Measurements from ENCODE around the gene CDK11B.
"Not testable (repeated sequence)": the region's sequence is repeated elsewhere in the genome, so short reads cannot be mapped to it uniquely, and the experiment has no call there.

DNA sequence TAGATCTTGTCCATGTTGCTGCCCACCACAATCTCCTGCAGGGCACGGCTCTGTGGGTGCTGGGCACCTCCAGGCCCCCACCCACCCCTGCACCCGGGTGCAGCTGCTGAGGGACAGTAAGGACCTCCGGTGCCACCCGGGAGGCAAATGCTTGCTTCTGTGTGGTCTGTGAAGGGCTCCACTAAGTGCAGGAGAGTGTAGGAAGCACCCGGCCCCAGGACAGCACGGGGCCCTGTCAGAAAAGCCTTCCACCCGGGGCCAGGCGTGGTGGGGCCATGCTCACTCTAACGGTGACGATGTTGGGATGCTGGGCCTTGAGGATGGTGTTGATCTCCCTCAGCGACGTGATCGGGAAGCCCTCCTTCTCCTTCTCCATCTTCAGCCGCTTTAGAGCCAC, 21.3 kb downstream of the CDK11B start:
- TF ChIP-seq, protein P1, sequence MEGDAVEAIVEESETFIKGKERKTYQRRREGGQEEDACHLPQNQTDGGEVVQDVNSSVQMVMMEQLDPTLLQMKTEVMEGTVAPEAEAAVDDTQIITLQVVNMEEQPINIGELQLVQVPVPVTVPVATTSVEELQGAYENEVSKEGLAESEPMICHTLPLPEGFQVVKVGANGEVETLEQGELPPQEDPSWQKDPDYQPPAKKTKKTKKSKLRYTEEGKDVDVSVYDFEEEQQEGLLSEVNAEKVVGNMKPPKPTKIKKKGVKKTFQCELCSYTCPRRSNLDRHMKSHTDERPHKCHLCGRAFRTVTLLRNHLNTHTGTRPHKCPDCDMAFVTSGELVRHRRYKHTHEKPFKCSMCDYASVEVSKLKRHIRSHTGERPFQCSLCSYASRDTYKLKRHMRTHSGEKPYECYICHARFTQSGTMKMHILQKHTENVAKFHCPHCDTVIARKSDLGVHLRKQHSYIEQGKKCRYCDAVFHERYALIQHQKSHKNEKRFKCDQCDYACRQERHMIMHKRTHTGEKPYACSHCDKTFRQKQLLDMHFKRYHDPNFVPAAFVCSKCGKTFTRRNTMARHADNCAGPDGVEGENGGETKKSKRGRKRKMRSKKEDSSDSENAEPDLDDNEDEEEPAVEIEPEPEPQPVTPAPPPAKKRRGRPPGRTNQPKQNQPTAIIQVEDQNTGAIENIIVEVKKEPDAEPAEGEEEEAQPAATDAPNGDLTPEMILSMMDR (IDR thresholded peaks at IDR 0.05): not testable (repeated sequence)
- not testable (repeated sequence) for TF ChIP-seq POLR2A (IDR thresholded peaks at IDR 0.05)

All from tibial nerve (tissue), 3 donors.